ENCODE measurements around the gene TTC39C.
A peak's percentile ranks its signal among the peaks of the same experiment; 100 is the strongest.

The TTC39C gene

GRCh38 chr18:24011123-24011917 lies 3.2 kb upstream of the TTC39C start:
- DNase-seq = peak; percentile 41
- no peaks in the 10 kb centered on the region for H3K36me3 ChIP-seq (ENCODE audit: insufficient read depth, low read length)
- H3K4me2 ChIP-seq (ENCODE audit: insufficient read depth, low read length) = peak overlapping the region; percentile 72
- peak overlapping the region; percentile 65 for H2AFZ ChIP-seq (ENCODE audit: low read depth, low read length)
- H3K4me1 ChIP-seq (ENCODE audit: insufficient read depth, low read length) = peaks cover 73% of the 10 kb centered on the region
- peak overlapping the region; percentile 51 for H3K9ac ChIP-seq (ENCODE audit: low read depth, low read length)
- peak; percentile 17; the same call in 1 of the 3 replicates for ATAC-seq (ENCODE audit: insufficient read depth, low read depth)
- TF ChIP-seq CTCF (IDR thresholded peaks at IDR 0.05; ENCODE audit: borderline replicate concordance, extremely low read depth, low read length, poor library complexity, severe bottlenecking) (no peak), EZH2 (IDR thresholded peaks at IDR 0.05; ENCODE audit: borderline replicate concordance, low read depth, low read length, severe bottlenecking) (no peak)
- no peaks in the 10 kb centered on the region for H3K9me3 ChIP-seq (ENCODE audit: insufficient read depth, low read length, severe bottlenecking)
- H3K4me3 ChIP-seq (ENCODE audit: low read depth in 1 of 2, low read length in 2 of 2) = peak overlapping the region in 1 of 2 experiments; percentile 46; a peak in 2 of 4 replicates
- peak overlapping the region; percentile 95 for H3K27ac ChIP-seq (ENCODE audit: low read length)
- peaks cover 2% of the 10 kb centered on the region; the same call in 1 of the 2 replicates for H4K20me1 ChIP-seq (ENCODE audit: insufficient read depth, low read length)
- H3K79me2 ChIP-seq (ENCODE audit: insufficient read depth, low read length) = peaks cover 16% of the 10 kb centered on the region
- H3K27me3 ChIP-seq (ENCODE audit: insufficient read depth, low read length, poor library complexity) = no peaks in the 10 kb centered on the region

- Histone ChIP-seq H3K9me3 (ENCODE audit: insufficient read depth, low read length, severe bottlenecking) (no peaks in the 10 kb centered on the region), H3K4me3 (ENCODE audit: low read depth in 1 of 2, low read length in 2 of 2) (no peak overlapping the region), H3K36me3 (ENCODE audit: insufficient read depth, low read length) (0 out of 2 replicates have a peak, but pooled peaks cover 7% of the 10 kb centered on the region), H3K4me2 (ENCODE audit: insufficient read depth, low read length) (peak overlapping the region; percentile 72; the same call in 1 of the 2 replicates), H3K27me3 (ENCODE audit: insufficient read depth, low read length, poor library complexity) (no peaks in the 10 kb centered on the region), H3K9ac (ENCODE audit: low read depth, low read length) (peak overlapping the region; percentile 51), H4K20me1 (ENCODE audit: insufficient read depth, low read length) (peaks cover 19% of the 10 kb centered on the region), H2AFZ (ENCODE audit: low read depth, low read length) (no peak overlapping the region), H3K79me2 (ENCODE audit: insufficient read depth, low read length) (peaks cover 33% of the 10 kb centered on the region), H3K4me1 (ENCODE audit: insufficient read depth, low read length) (peaks cover 90% of the 10 kb centered on the region), H3K27ac (ENCODE audit: low read length) (peak overlapping the region; percentile 95)
- DNase-seq = no peak
- TF ChIP-seq EZH2 (IDR thresholded peaks at IDR 0.05; ENCODE audit: borderline replicate concordance, low read depth, low read length, severe bottlenecking) (no peak), CTCF (IDR thresholded peaks at IDR 0.05; ENCODE audit: borderline replicate concordance, extremely low read depth, low read length, poor library complexity, severe bottlenecking) (no peak)
- ATAC-seq (ENCODE audit: insufficient read depth, low read depth) = no peak
These were observed 1.5 kb upstream of the TTC39C start for GRCh38 chr18:24013051-24013450.

GRCh38 chr18:24014986-24015638 lies 558 bp downstream of the TTC39C start:
- H3K9ac ChIP-seq (ENCODE audit: low read depth, low read length) = peak overlapping the region; percentile 84
- H3K27ac ChIP-seq (ENCODE audit: low read length) = peak overlapping the region; percentile 79
- ATAC-seq (ENCODE audit: insufficient read depth, low read depth) (peak; percentile 9; the same call in 2 of the 3 replicates), DNase-seq (peak; percentile 62)
- H3K4me1 ChIP-seq (ENCODE audit: insufficient read depth, low read length) = peaks cover 90% of the 10 kb centered on the region
- peaks cover 46% of the 10 kb centered on the region for H3K79me2 ChIP-seq (ENCODE audit: insufficient read depth, low read length)
- 0 out of 2 replicates have a peak, but pooled peaks cover 8% of the 10 kb centered on the region for H3K36me3 ChIP-seq (ENCODE audit: insufficient read depth, low read length)
- peak overlapping the region; percentile 71 to 76 for H3K4me3 ChIP-seq (ENCODE audit: low read depth in 1 of 2, low read length in 2 of 2)
- H3K4me2 ChIP-seq (ENCODE audit: insufficient read depth, low read length) = peak overlapping the region; percentile 89
- H2AFZ ChIP-seq (ENCODE audit: low read depth, low read length) = peak overlapping the region; percentile 79
- H4K20me1 ChIP-seq (ENCODE audit: insufficient read depth, low read length) = peaks cover 36% of the 10 kb centered on the region
- H3K27me3 ChIP-seq (ENCODE audit: insufficient read depth, low read length, poor library complexity) = no peaks in the 10 kb centered on the region
- no peak for TF ChIP-seq CTCF (IDR thresholded peaks at IDR 0.05; ENCODE audit: borderline replicate concordance, extremely low read depth, low read length, poor library complexity, severe bottlenecking)
- no peak for TF ChIP-seq EZH2 (IDR thresholded peaks at IDR 0.05; ENCODE audit: borderline replicate concordance, low read depth, low read length, severe bottlenecking)
- no peaks in the 10 kb centered on the region for H3K9me3 ChIP-seq (ENCODE audit: insufficient read depth, low read length, severe bottlenecking)

All from DND-41 (cell line).